Non-pigmented ciliary epithelial cell (primary cell): Measurements from ENCODE around the gene RPL28.

Experiments
- DNase-seq: peaks from one replicate; pipeline ENCODE4 v3.0.0-alpha.2; 2010; ENCODE audit warnings: low read depth

RPL28 gene

DNA sequence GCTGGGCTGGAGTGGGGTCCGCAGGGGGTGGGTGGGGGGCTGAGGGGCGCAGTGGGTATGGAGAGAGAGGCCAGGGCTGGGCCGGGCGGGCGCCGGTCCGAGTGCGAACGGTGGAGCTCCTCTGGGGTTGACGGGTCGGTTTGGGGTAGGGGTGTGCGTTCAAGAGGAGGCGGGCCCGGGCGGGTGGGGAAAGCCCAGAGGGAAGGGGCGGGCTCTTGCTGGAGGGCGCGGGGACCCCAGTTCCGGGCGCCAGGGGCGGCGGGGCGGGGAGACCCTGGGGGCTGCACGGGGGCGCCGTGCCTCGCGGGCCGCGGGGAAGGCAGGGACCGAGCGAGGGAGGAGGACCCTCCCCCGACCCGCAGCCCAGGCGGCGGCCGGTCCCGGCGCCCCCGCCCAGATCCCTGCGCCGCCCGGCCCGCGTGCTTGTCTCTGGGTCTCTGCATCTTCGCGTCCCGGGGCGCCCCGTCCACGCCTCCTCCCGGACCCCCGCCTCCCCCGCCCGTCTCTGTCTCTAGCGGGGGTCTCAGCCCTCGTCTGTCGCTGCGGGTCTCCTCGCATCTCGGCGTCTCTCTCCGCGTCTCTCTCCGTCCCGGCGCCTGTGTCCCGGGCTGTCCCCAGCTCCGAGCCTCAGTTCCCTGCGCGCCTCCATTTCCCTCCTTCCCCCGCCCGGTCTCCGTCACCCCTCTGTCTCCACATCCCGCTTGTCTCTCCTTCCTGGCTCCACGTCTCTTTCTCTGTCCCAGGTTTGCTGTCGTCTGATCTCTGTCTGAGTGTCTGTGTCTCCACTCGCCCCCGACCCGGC is 65.6 kb downstream of the RPL28 start:
- DNase-seq = no peak

GRCh38 chr19:55451965-55452748 is 66.4 kb downstream of the RPL28 start:
- DNase-seq = no peak
